HG02970 (cell line): Measurements from ENCODE around the gene TUT7.
"Not testable (repeated sequence)": the region's sequence is repeated elsewhere in the genome, so short reads cannot be mapped to it uniquely, and the experiment has no call there.

Source experiments
- ATAC-seq: cut with Tn5 transposase; IDR thresholded peaks from one replicate; pipeline ENCODE4 v1.9.1; 2021; ENCODE audit warnings: mild to moderate bottlenecking, moderate library complexity, moderate number of reproducible peaks; ENCODE audit not compliant: unreplicated experiment, low FRiP score

TUT7 gene

GRCh38 chr9:86303316-86303975 is 50.8 kb downstream of the TUT7 start:
- no peak for ATAC-seq

GRCh38 chr9:86301686-86302085 is 52.5 kb downstream of the TUT7 start:
- no peak for ATAC-seq

- no peak for ATAC-seq
Observed at GRCh38 chr9:86300701-86301100, 53.5 kb downstream of the TUT7 start.

GRCh38 chr9:86298873-86299272 is 55.3 kb downstream of the TUT7 start:
- ATAC-seq: no peak

- ATAC-seq: not testable (repeated sequence)
Observed at GRCh38 chr9:86290341-86290740, 63.9 kb downstream of the TUT7 start.

- no peak for ATAC-seq
Observed at GRCh38 chr9:86288499-86289198, 65.6 kb downstream of the TUT7 start.

- no peak for ATAC-seq
Observed at GRCh38 chr9:86287013-86287412, 67.2 kb downstream of the TUT7 start.

GRCh38 chr9:86286278-86286677 is 67.9 kb downstream of the TUT7 start:
- ATAC-seq: no peak

- ATAC-seq: no peak
Observed at GRCh38 chr9:86285261-86285660, 68.9 kb downstream of the TUT7 start.

- peak; percentile 3 for ATAC-seq
Observed at GRCh38 chr9:86282979-86283535, 71.2 kb downstream of the TUT7 start.

GRCh38 chr9:86282077-86282978 is 71.9 kb downstream of the TUT7 start, which contains the start of gene ISCA1:
Gene ISCA1, minus strand, starts transcription at chr9:86282538. Its CDS starts 80 bp downstream, at chr9:86282458.
- peak; percentile 83 for ATAC-seq

GRCh38 chr9:86281593-86282076 is 72.6 kb downstream of the TUT7 start:
- ATAC-seq: no peak

- ATAC-seq: no peak
Observed at GRCh38 chr9:86280580-86280979, 73.6 kb downstream of the TUT7 start.

GRCh38 chr9:86279839-86280238 is 74.4 kb downstream of the TUT7 start:
- ATAC-seq: no peak

- ATAC-seq: no peak
Observed at GRCh38 chr9:86277072-86277471, 77.1 kb downstream of the TUT7 start.

- ATAC-seq: no peak
Observed at GRCh38 chr9:86275962-86276361, 78.2 kb downstream of the TUT7 start.

- ATAC-seq: no peak
Observed at GRCh38 chr9:86274821-86275643, 79.2 kb downstream of the TUT7 start.

- no peak for ATAC-seq
Observed at GRCh38 chr9:86272221-86272620, 82.0 kb downstream of the TUT7 start.

- ATAC-seq: no peak
Observed at GRCh38 chr9:86263876-86264275, 90.3 kb downstream of the TUT7 start.

- no peak for ATAC-seq
Observed at GRCh38 chr9:86262492-86262891, 91.7 kb downstream of the TUT7 start.
